ENCODE results near the gene NXPH3.

The NXPH3 gene

GRCh38 chr17:49577650-49577934, 1.9 kb downstream of the NXPH3 start:
- TF ChIP-seq CTCF (IDR thresholded peaks at IDR 0.05; ENCODE audit: low read depth, low read length): no peak
- H3K4me3 ChIP-seq (ENCODE audit: low read depth, low read length): no peak overlapping the region

- H3K4me3 ChIP-seq (ENCODE audit: low read depth, low read length): no peak overlapping the region
- TF ChIP-seq CTCF (IDR thresholded peaks at IDR 0.05; ENCODE audit: low read depth, low read length): no peak
Observed at GRCh38 chr17:49577963-49578362, 2.3 kb downstream of the NXPH3 start.

GRCh38 chr17:49578414-49578813, 2.7 kb downstream of the NXPH3 start:
- H3K4me3 ChIP-seq (ENCODE audit: low read depth, low read length): no peak overlapping the region
- no peak for TF ChIP-seq CTCF (IDR thresholded peaks at IDR 0.05; ENCODE audit: low read depth, low read length)

- no peak overlapping the region for H3K4me3 ChIP-seq (ENCODE audit: low read depth, low read length)
- TF ChIP-seq CTCF (IDR thresholded peaks at IDR 0.05; ENCODE audit: low read depth, low read length): no peak
Observed at GRCh38 chr17:49578952-49579500, 3.4 kb downstream of the NXPH3 start.

GRCh38 chr17:49579522-49579921, 3.9 kb downstream of the NXPH3 start:
- H3K4me3 ChIP-seq (ENCODE audit: low read depth, low read length): no peak overlapping the region
- TF ChIP-seq CTCF (IDR thresholded peaks at IDR 0.05; ENCODE audit: low read depth, low read length): no peak

GRCh38 chr17:49580055-49580721, 4.5 kb downstream of the NXPH3 start:
- no peak for TF ChIP-seq CTCF (IDR thresholded peaks at IDR 0.05; ENCODE audit: low read depth, low read length)
- no peak overlapping the region for H3K4me3 ChIP-seq (ENCODE audit: low read depth, low read length)

GRCh38 chr17:49580981-49581647, 5.4 kb downstream of the NXPH3 start:
- no peak overlapping the region for H3K4me3 ChIP-seq (ENCODE audit: low read depth, low read length)
- TF ChIP-seq CTCF (IDR thresholded peaks at IDR 0.05; ENCODE audit: low read depth, low read length): no peak

Data from WI38 (cell line).